NCI-H1092 (cell line): Measurements from ENCODE around the gene CCDC88B.

Experiments used
- DNase-seq: peaks from one replicate; lab custom pipeline; 2025; lab: John Stamatoyannopoulos, UW

Gene CCDC88B

DNA sequence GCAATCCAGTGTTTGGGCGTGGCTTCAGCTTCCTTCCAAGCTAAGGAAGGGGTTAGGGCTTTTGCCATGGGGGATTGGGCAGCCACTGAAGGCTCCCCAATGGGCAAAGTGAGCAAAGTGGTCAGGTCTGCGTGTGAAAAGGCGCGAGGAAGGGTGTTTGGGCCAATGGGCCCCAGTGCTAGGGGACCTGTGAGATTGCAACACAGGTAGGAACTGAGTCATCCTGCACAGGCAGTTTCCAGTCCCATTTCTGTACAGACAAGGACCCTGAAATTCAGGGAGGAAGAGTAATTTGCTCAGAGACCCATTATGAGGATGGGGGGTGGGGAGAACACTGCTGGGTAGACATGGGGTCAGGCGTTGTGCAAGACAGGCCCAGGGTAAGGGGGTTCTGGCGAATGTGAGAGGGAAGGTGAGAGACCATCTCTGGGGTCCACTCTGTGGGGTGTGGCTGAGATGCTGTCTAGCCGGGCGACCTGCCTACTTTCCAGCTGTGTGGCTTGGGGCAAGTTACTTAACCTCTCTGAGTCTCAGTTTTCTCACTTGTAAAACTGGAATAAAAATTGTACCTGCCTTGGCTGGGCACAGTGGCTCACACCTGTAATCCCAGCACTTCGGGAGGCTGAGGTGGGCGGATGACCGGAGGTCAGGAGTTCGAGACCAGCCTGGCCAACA lies 7.3 kb downstream of the CCDC88B start:
- DNase-seq = no peak

DNA sequence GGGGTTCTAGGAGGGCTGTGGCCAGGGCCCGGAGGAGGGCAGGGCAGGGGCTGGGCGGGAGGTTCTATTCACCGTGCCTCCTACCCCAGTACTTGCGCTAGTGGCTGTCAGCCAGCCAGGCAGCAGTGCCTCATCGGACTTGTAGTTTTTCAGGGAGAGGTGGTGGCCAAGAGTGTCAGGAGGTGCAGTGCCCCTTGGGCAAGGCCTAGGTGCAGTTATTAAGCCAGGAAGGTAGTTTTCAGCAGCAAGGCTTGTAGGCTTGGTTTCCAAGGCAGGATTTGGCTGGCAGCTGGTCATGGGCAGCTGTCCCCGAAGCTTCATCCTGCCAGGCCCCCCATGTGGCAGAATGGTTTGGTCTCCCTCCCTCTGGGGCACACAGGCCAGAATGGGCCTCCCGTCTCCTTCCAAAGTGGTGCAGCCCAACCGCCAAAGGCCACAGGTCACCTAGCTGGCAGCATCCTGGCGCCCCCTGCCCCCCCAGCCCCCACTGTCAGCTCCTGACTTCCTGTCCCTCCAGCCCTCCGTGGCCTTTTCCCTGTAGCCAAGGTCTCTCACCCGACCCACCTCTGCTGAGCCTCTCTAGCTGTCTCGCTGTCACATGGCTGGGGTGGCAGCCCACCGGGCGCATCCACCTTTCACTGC lies 8.5 kb downstream of the CCDC88B start:
- DNase-seq = no peak

DNA sequence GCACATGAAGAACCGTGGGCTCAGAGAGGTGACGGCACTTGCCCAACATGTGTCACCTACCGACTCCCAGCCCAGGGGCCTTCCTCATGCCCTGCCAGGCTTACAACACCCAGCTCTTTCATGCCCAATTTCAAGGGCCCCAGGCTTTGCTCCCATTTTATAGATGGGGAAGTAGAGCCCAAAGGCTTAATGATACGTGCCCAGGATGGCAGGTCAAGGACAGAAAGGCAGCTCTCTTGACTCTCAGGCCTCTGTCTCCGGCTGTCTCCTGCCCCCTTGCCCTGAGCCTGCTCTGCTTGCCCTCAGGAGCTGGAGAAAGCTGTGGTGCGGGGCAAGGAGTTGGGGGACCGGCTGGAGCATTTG lies 9.0 kb downstream of the CCDC88B start:
- no peak for DNase-seq

DNA sequence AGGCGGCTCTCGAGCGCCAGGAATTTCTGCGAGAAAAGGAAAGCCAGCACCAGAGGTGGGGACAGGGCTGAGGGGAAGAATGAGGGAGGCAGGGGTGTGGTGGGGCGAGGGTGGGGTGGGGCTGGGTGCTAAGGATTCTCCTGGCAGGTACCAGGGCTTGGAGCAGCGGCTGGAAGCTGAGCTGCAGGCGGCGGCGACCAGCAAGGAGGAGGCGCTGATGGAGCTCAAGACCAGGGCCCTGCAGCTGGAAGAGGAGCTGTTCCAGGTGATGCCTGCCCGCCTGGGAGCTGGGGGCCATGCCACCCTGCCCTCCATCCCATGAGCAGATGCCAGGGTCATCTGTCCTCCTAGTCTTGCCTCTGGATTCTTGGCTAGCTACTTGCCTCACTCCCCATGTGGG lies 9.4 kb downstream of the CCDC88B start:
- no peak for DNase-seq

DNA sequence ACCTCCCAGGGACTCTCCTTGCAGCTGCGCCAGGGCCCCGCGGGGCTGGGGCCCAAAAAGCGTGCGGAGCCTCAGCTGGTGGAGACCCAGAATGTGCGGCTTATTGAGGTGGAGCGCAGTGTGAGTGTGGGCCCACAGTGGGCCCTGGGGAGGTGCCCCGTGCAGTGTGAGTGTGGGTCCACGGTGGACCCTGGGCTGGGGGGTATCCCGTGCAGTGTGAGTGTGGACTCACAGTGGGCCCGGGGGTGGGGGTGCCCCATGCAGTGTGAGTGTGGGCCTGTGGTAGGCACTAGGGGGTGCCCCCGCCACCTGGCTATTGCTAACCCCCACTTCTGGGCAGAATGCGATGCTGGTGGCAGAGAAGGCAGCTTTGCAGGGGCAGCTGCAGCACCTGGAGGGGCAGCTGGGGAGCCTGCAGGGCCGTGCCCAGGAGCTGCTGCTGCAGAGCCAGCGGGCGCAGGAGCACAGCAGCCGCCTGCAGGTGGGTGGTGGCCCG lies 11.2 kb downstream of the CCDC88B start:
- DNase-seq = no peak

DNA sequence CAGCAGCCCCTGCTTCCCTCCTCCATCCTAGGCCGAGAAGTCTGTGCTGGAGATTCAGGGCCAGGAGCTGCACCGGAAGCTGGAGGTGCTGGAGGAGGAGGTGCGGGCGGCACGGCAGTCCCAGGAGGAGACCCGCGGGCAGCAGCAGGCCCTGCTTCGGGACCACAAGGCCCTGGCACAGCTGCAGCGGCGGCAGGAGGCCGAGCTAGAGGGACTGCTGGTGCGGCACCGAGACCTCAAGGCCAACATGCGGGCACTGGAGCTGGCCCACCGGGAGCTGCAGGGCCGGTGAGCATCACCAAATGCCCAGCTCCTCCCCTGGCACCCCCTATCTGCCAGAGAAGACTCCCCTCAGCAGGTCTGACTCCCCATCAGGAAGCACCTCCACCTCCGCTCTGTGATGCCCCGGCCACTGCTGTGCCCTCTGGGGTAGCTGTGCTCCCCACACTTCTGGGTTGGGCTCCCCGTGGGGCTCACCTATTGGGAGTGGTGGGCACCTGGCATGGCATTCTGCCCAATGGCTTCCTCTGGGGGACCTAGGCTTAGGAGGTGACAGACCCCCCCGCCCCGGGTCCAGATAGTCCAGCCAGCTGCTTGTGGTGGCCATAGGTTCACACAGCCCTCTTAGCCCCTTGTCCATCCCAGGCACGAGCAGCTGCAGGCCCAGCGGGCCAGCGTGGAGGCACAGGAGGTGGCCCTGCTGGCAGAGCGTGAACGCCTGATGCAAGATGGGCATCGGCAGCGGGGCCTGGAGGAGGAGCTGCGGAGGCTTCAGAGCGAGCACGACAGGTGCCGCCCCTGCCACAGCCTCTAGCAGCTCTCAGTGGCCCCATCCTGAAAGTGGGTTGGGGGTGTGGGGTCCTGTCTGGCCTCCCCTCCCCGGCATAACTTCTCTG lies 12.3 kb downstream of the CCDC88B start:
- DNase-seq = peak; percentile 66

DNA sequence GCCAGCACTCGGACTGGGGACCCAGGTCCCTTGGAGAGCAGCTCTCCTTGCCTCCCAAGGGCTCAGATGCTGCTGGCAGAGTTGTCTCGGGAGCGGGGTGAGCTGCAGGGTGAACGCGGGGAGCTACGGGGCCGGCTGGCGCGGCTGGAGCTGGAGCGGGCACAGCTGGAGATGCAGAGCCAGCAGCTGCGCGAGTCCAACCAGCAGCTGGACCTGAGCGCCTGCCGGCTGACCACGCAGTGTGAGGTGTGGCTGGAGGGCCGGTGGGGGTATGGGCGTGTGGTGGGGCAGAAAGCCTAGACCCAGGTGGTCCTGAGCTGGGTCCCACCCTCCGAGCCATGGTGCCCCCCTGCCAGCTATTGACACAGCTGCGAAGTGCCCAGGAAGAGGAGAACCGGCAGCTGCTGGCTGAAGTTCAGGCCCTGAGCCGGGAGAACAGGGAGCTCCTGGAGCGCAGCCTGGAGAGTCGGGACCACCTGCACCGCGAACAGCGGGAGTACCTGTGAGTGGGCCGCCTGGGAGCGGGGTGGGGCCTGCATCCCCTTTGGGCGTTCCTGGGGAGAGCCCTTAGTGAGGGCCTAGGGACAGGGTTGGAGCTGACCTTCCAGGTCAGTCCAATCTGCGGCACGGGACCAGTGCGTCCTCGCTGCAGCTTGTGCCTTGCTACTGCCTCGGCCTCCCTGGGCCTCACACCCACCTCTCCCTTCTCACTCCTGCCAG lies 13.2 kb downstream of the CCDC88B start:
- DNase-seq = peak; percentile 94

DNA sequence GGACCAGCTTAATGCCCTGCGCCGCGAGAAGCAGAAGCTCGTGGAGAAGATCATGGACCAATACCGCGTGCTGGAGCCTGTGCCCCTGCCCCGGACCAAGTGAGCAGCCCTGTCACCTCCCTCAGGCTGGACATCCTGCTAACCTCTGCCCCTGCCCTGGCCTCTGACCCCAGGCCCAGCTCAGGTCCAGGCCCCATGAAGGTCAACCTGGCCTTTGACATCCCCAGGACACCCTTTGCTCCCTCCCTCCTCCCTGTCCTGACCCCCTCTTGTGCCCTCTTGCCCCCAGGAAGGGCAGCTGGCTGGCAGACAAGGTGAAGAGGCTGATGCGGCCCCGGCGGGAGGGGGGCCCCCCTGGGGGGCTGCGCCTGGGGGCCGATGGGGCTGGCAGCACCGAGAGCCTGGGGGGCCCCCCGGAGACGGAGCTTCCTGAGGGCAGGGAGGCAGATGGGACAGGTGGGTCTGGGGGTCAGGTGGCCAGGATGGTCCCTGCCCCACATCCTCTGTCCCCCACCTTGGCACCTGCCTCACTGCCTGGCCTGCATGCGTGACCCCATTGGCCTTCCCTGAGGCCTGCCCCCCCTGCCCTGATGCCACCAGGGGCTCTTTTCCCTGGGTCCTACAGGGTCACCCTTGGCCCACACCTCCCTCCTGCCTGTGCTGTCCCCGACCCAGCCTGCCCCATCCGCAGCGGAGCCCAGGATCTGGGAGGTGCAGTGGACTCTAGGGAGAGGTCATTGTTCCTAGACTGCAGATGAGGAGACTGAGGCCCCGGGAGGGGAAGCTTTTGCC lies 13.9 kb downstream of the CCDC88B start:
- DNase-seq = no peak

DNA sequence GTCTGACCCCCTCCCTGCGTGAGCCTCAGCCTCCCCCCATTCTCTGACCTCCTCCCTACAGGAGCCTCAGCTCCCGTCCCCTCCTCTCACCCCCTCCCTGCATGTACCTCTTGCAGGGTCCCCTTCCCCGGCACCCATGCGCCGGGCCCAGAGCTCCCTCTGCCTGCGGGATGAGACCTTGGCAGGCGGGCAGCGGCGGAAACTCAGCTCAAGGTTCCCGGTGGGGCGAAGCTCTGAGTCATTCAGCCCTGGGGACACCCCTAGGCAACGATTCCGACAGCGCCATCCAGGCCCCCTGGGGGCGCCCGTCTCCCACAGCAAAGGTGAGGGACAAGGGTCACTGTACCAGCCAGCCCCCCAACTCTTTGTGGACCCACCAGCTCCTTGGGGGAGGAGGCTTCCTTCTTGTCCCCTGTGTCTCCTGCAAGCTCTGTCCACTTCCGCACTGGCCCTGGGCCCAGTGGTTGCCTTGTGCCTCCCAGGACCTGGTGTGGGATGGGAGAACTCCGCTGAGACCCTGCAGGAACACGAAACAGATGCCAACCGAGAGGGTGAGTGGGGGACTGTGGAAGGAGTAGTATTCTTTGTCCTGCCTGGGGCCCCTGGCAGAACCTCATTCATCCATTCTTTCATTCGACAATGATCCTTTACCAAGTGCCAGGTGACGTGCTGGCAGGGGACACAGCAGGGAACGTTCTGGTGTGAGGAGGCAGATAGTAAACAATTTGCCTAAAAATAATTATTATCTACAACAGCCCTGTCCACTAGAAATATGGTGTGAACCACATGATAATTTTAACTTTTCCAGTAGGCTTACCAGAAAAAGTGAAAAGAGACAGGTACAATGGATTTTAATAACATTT lies 15.3 kb downstream of the CCDC88B start:
- peak; percentile 71 for DNase-seq

DNA sequence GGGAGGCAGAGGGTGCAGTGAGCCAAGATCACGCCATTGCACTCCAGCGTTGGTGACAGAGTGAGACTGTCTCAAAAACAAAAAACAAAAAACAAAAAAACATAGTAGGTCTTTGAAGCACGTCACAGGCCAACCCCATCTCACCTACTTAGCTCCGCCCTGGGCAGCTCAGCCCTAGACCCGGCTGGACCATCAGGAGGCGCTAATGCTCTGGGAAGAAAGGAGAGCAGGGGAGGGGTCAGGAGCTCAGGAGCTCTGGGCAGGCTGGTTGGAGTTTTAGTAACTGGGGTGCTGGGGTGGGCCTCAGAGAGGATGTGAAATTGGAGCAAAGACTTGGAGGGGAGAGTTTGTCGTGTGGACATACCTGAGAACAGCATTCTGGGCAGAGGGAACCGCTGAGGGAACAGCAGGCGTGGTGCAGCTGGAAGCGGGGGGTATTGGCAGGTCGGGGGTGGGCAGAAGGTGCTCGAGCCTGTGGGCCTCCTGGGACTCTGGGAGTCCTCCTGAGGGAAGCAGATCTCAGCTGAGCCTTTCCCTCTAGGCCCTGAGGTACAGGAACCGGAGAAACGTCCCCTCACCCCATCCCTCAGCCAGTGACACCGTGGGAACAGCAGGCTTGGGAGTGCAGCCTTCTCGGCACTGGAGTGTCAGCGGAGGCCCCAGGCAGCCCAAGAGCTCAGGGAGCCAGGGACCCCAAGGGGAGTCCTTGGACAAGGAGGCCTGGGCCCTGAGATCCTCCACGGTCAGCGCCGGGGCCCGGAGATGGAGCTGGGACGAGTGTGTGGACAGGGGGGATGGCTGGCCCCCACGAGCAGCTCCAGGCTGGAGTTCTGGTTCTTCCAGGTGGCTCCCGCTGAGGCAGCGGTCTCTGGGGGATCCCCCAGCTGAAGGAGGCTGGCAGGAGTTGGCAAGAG lies 16.8 kb downstream of the CCDC88B start:
- peak; percentile 33 for DNase-seq

DNA sequence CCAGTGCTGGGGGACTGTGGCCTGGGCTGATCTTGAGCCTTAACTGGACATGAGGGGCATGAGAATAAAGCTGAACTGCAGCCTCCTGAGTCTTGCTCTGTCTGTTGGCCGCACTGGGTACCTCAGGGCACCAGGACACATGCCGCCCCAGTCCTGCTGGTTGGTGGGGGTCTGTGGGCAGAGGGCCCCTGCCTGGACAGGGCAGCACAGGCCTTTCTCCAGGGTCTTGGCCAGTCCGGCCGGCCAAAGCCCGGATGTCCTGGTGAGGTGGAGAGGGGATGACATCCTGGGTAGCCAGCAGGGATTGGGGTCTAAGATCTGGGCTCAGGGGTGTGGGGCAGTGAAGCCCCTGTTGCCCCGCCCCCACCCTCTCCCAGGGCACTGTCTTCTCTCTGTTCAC lies 17.4 kb downstream of the CCDC88B start:
- DNase-seq = no peak

DNA sequence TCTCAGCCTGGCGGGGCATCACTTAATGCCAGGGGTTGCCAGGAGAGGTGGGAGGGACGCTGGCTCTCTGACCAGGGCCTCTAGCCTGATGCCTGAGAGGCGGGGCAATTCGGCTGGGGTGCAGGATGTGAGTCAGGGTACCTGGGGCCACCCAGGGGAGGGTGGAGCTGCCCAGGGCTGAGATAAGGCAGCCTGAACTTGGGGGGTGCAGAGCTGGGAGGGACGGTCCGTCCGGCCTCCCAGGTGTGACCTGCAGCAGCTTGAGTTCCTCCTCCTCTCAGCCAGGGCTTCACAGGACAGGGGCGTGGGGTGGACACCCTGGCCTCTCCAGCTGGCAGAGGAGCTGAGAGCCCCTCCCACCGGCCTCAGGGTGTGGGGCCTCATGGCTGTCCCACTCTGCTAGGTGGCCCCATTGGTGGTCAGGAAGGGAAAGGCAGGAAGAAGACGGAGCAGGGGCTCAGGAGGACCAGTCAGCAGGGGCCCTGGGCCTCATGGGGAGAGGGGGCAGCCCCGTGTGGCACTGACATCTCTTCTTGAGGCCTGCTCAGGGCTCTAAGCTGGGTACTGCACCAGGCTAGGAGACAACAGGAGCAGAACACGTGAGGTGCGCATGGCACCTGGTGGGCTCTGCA lies 18.0 kb downstream of the CCDC88B start:
- no peak for DNase-seq

DNA sequence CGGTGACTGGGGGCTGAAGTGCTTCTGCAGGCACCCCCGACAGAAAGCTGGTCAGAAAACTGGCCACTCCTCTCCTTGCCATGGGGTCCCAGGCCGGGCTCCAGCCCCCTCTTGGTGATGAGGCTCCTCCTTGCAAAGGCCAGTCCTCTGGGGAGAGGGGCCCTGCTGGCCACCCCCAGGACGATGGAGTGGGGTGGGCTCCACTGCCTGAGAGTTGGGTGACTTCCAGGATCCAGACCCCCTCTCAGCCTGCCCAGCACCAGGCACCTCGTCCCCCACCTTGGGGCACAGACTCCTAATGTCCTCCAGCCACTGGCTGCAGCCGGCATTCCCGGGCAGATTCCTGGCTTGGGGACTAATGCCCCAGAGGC lies 18.5 kb downstream of the CCDC88B start:
- DNase-seq = no peak

DNA sequence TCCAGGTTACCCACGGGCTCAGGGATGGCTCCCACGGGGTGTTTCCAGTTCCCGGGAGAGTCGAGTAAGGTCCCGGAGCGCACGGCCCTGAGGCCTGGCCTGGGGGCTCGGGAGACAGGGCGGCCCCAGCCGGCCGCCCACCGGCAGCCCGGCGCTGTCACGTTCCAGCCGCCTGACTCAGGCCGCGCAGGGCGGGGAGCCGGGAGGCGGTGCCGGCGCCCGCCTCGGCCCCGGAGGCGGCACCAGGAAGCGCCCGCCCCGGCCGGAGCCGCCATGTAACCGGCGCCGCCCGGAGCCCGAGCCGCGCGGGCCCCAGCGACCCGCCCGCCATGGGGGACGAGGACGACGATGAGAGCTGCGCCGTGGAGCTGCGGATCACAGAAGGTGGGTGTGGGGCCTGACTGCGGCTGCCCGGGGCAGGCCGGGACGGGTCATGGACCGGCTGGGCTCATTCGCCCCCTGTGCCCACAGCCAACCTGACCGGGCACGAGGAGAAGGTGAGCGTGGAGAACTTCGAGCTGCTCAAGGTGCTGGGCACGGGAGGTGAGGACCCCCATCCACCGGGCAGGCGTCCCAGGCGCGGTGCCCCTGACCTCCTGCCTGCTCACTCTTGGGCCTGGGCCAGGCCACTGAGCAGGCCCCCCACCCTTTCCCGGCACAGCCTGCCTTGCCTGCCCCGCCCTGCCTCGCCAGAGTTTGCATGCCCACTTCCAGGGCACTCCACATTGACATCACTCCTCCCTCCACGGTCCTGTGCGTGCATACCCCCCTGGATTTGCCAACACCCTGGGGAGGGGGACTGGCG lies 19.1 kb downstream of the CCDC88B start, which contains the start of gene RPS6KA4:
RPS6KA4 (plus strand) TSS at position 256 of the 805 bp plus-strand sequence; CDS start at position 330, 74 bp downstream.
- no peak for DNase-seq

DNA sequence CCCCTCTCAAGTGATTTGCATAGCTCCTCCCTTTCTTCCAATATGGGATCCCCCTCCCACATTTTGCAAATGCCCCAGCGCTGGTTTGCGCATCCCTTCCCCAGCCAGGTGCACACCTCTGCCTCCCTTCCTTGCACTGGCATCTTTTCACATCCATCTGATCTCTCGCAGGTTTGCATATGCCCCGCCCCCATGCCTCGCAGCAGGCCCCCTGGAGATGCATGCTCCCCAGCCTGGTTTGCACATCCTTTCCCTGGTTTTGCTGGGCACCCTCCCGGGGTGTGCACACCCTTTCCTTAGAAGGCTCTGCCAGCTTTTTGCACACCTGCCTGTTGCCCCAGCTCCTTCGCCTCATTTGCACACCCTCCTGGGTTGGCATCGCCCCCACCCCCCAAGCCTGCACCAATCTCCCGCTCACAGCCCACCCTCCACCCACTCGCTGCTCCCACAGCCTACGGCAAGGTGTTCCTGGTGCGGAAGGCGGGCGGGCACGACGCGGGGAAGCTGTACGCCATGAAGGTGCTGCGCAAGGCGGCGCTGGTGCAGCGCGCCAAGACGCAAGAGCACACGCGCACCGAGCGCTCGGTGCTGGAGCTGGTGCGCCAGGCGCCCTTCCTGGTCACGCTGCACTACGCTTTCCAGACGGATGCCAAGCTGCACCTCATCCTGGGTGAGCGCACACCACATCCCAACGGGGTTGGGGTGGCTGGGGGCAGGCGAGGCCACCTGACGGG lies 19.9 kb downstream of the CCDC88B start:
- DNase-seq = no peak

DNA sequence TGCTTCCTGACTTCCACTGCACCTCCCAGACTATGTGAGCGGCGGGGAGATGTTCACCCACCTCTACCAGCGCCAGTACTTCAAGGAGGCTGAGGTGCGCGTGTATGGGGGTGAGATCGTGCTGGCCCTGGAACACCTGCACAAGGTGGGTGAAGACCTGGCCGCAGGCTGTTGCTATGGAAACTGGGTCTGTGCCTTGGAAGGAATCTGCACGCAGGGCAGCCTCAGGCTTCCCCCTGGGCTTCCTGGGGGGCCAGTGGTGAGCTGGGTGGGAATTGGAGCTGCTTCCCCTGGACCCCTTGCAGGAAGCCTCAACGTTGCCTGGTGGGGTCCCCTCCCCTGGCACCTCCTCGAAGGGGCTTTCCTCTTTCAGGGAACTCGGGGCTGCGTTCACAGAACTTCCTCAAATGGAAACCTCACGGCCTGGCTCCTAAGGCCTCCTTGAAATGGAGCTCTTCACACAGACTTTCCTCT lies 20.5 kb downstream of the CCDC88B start:
- no peak for DNase-seq

DNA sequence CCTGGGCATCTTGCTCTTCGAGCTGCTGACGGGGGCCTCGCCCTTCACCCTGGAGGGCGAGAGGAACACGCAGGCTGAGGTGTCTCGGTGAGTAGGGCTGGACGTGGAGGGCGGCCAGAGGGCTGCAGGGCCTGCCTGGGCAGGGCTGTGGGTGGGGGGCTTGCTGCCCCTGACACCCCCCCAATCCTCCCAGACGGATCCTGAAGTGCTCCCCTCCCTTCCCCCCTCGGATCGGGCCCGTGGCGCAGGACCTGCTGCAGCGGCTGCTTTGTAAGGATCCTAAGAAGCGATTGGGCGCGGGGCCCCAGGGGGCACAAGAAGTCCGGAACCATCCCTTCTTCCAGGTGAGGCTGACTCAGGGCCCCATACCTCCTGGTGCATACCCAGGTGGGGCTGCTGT lies 21.7 kb downstream of the CCDC88B start:
- DNase-seq = no peak
